Subcutaneous adipose tissue (tissue), 4 donors: ENCODE data around the gene TAMALIN. TPM values are rescaled to one million over a fixed set of nuclear protein-coding genes. Genes with fewer than 3 reads are reported as not detected.

Source experiments
- CTCF ChIP-seq: fragments of 450-650 bp; IDR thresholded peaks from one replicate; pipeline ENCODE4 v1.5.1; 2016; ENCODE audit warnings: low read depth, mild to moderate bottlenecking, control low read depth, antibody characterized with exemption, moderate library complexity
- total RNA-seq, 4 donors: library from RNA; depleted of rRNA; stranded (reverse); fragments of >200 nt; gene quantifications; one replicate each; pipeline ENCODE4 v1.1.0, GENCODE V29; 2016

Gene TAMALIN
- total RNA-seq, 4 donors from 2014 or later, result 9.0 to 64.6 (median 20.1) TPM

GRCh38 chr12:52033446-52034140, 26.8 kb downstream of the TAMALIN start:
- TF ChIP-seq CTCF, result no peak

GRCh38 chr12:52035190-52035589, 28.4 kb downstream of the TAMALIN start:
- no peak for TF ChIP-seq CTCF

- TF ChIP-seq CTCF, result no peak
Measured at GRCh38 chr12:52035926-52036325, 29.2 kb downstream of the TAMALIN start.

GRCh38 chr12:52036587-52037171, 29.9 kb downstream of the TAMALIN start:
- no peak for TF ChIP-seq CTCF

- no peak for TF ChIP-seq CTCF
Measured at GRCh38 chr12:52037248-52037861, 30.6 kb downstream of the TAMALIN start.

GRCh38 chr12:52038447-52038846, 31.7 kb downstream of the TAMALIN start:
- no peak for TF ChIP-seq CTCF

- no peak for TF ChIP-seq CTCF
Measured at GRCh38 chr12:52041035-52041434, 34.3 kb downstream of the TAMALIN start.
